Measurements from ENCODE around the gene SCG2.

GRCh38 chr2:223597076-223597475 lies 5.1 kb downstream of the SCG2 start:
- TF ChIP-seq MAX (CRISPR knock-in tag; IDR thresholded peaks at IDR 0.05) (no peak), CTCF (IDR thresholded peaks at IDR 0.05) (no peak), TP53 (CRISPR knock-in tag; IDR thresholded peaks at IDR 0.05) (no peak), PREB (CRISPR knock-in tag; IDR thresholded peaks at IDR 0.05; ENCODE audit: borderline replicate concordance) (no peak), ELF4 (CRISPR knock-in tag; IDR thresholded peaks at IDR 0.05; ENCODE audit: low read depth) (no peak), FOXJ3 (CRISPR knock-in tag; IDR thresholded peaks at IDR 0.05; ENCODE audit: borderline replicate concordance) (no peak), NR3C1 (CRISPR knock-in tag; conservative IDR thresholded peaks at IDR 0.05; ENCODE audit: low read depth) (no peak), E2F5 (CRISPR knock-in tag; IDR thresholded peaks at IDR 0.05) (no peak), ZNF263 (CRISPR knock-in tag; IDR thresholded peaks at IDR 0.05; ENCODE audit: low read depth) (no peak), ARID4B (CRISPR knock-in tag; IDR thresholded peaks at IDR 0.05; ENCODE audit: borderline replicate concordance) (no peak), JUN (CRISPR knock-in tag; IDR thresholded peaks at IDR 0.05) (no peak), E2F1 (CRISPR knock-in tag; IDR thresholded peaks at IDR 0.05) (no peak), ZMAT4 (CRISPR knock-in tag; IDR thresholded peaks at IDR 0.05) (no peak)
